A549 treated with CpdA at 1 μM for 4 hours (cell line): ENCODE results near the gene FSHR. TPM values are rescaled to one million over a fixed set of nuclear protein-coding genes. Genes with fewer than 3 reads are reported as not detected.

Experiments
- total RNA-seq: library from RNA; stranded (reverse); fragments of 200-300 nt; extraction: Qiagen RNA extraction; gene quantifications from 5 replicates; pipeline ENCODE4 v1.2.3, GENCODE V29; 2022; ENCODE audit warnings: low read depth

Gene FSHR
- total RNA-seq: not detected in 5 replicates

GRCh38 chr2:49154140-49154539, at the start of gene FSHR:
Gene FSHR, minus strand, starts transcription at chr2:49154515. Its CDS starts 98 bp downstream, at chr2:49154417.

